IMR-90 (cell line): ENCODE results near the gene DIPK1A. TPM values are rescaled to one million over a fixed set of nuclear protein-coding genes. Genes with fewer than 3 reads are reported as not detected.

Experiments
- ATAC-seq: fragments of 200-7000 bp; cut with Tn5 transposase; 2 replicates; pipeline ENCODE4 v1.9.1; 2020; ENCODE audit warnings: low read depth, mild to moderate bottlenecking, moderate library complexity
- BruUV-seq: library from RNA; stranded (reverse); fragments of 400-500 nt; replicated peaks from 2 replicates; lab custom pipeline; 2021; lab: Mats Ljungman, UMichigan
- CTCF ChIA-PET: fragments of 300-600 bp; formaldehyde crosslinking; extraction: SDS; loops from one replicate; lab custom pipeline; 2021; ENCODE audit warnings: antibody characterized with exemption; lab: Yijun Ruan, JAX
- POLR2A ChIA-PET: fragments of 300-600 bp; sonication (Branson Sonifier 250); formaldehyde crosslinking; loops from one replicate; lab custom pipeline; 2022; ENCODE audit warnings: antibody characterized with exemption; ENCODE audit not compliant: unreplicated experiment; lab: Charles Lee
- DNase-seq: peaks from one replicate; pipeline ENCODE4 v3.0.0; 2013
- H2AFZ ChIP-seq: replicated peaks from 2 replicates; pipeline ENCODE3; 2013; ENCODE audit warnings: low read length, mild to moderate bottlenecking; ENCODE audit not compliant: poor library complexity
- H2AK5ac ChIP-seq: 2 replicates; pipeline ENCODE4 v1.6.1; 2013; ENCODE audit warnings: low read depth, low read length, inconsistent platforms
- H2AK9ac ChIP-seq: replicated peaks from 2 replicates; pipeline ENCODE3; 2013; ENCODE audit warnings: mild to moderate bottlenecking, low read depth, low read length, moderate library complexity; ENCODE audit not compliant: poor library complexity
- H2BK120ac ChIP-seq: 2 replicates; pipeline ENCODE4 v1.6.1; 2013; ENCODE audit warnings: low read depth, low read length, inconsistent platforms
- H2BK15ac ChIP-seq: 3 replicates; pipeline ENCODE4 v1.6.1; 2013; ENCODE audit warnings: low read depth, low read length, inconsistent platforms
- H2BK20ac ChIP-seq: 2 replicates; pipeline ENCODE4 v1.6.1; 2013; ENCODE audit warnings: low read depth, mild to moderate bottlenecking, inconsistent platforms, low read length, moderate library complexity
- H2BK5ac ChIP-seq: 2 replicates; pipeline ENCODE4 v1.6.1; 2013; ENCODE audit warnings: mild to moderate bottlenecking, low read depth, low read length, inconsistent platforms; ENCODE audit not compliant: poor library complexity, severe bottlenecking
- H3K14ac ChIP-seq: replicated peaks from 2 replicates; pipeline ENCODE4 v1.6.1; 2013; ENCODE audit warnings: low read depth, low read length, inconsistent platforms
- H3K18ac ChIP-seq: 2 replicates; pipeline ENCODE4 v1.6.1; 2013; ENCODE audit warnings: low read depth, low read length, control low read depth
- H3K23ac ChIP-seq: 2 replicates; pipeline ENCODE4 v1.6.1; 2013; ENCODE audit warnings: low read depth, low read length, inconsistent platforms
- H3K27ac ChIP-seq: 2 replicates; pipeline ENCODE4 v1.5.1; 2013; ENCODE audit warnings: mild to moderate bottlenecking, control low read depth, low read length; ENCODE audit not compliant: insufficient read depth
- H3K27me3 ChIP-seq: 2 replicates; pipeline ENCODE4 v1.6.1; 2013; ENCODE audit warnings: low read length; ENCODE audit not compliant: control insufficient read depth, insufficient read depth
- H3K36me3 ChIP-seq: 2 replicates; pipeline ENCODE4 v1.6.1; 2013; ENCODE audit warnings: low read length, mixed read lengths; ENCODE audit not compliant: control insufficient read depth, insufficient read depth
- H3K4ac ChIP-seq: 2 replicates; pipeline ENCODE4 v1.6.1; 2013; ENCODE audit warnings: low read depth, low read length, inconsistent platforms
- H3K4me1 ChIP-seq: 2 replicates; pipeline ENCODE4 v1.6.1; 2013; ENCODE audit warnings: low read length, mixed read lengths; ENCODE audit not compliant: control insufficient read depth, insufficient read depth
- H3K4me2 ChIP-seq: 2 replicates; pipeline ENCODE4 v1.6.1; 2013; ENCODE audit warnings: low read depth, mild to moderate bottlenecking, control low read depth, low read length, moderate library complexity
- H3K4me3 ChIP-seq: 2 replicates; pipeline ENCODE4 v1.5.1; 2013; ENCODE audit warnings: low read depth, mild to moderate bottlenecking, control low read depth, low read length, moderate library complexity; ENCODE audit not compliant: insufficient read depth
- H3K56ac ChIP-seq: 2 replicates; pipeline ENCODE4 v1.6.1; 2013; ENCODE audit warnings: low read length, inconsistent platforms; ENCODE audit not compliant: insufficient read depth; ENCODE audit errors: extremely low read depth
- H3K79me1 ChIP-seq, 2 experiments: 2 replicates each; pipeline ENCODE4 v1.6.1; 2013; ENCODE audit warnings: low read length in 2 of 2, inconsistent platforms in 1 of 2, low read depth in 1 of 2
- H3K9ac ChIP-seq: 2 replicates; pipeline ENCODE4 v1.6.1; 2013; ENCODE audit warnings: low read depth, low read length, control low read depth
- H3K9me1 ChIP-seq: 2 replicates; pipeline ENCODE4 v1.6.1; 2013; ENCODE audit warnings: low read length, inconsistent platforms; ENCODE audit not compliant: insufficient read depth
- H3K9me3 ChIP-seq: 2 replicates; pipeline ENCODE4 v1.6.1; 2013; ENCODE audit warnings: low read length; ENCODE audit not compliant: control insufficient read depth, insufficient read depth
- H4K20me1 ChIP-seq: 2 replicates; pipeline ENCODE4 v1.6.1; 2013; ENCODE audit warnings: low read length, inconsistent platforms; ENCODE audit not compliant: insufficient read depth
- H4K5ac ChIP-seq: 2 replicates; pipeline ENCODE4 v1.6.1; 2013; ENCODE audit warnings: mild to moderate bottlenecking, low read depth, low read length, control low read depth
- H4K8ac ChIP-seq, 2 experiments: 2 replicates each; pipeline ENCODE4 v1.6.1; 2013; ENCODE audit warnings: low read depth in 2 of 2, low read length in 2 of 2, control low read depth in 1 of 2, inconsistent platforms in 1 of 2
- H4K91ac ChIP-seq: 2 replicates; pipeline ENCODE4 v1.6.1; 2013; ENCODE audit warnings: low read depth, low read length, inconsistent platforms; ENCODE audit not compliant: insufficient read depth
- CEBPB ChIP-seq: IDR thresholded peaks from 2 replicates; pipeline ENCODE4 v1.6.1; 2012; ENCODE audit warnings: low read depth, low read length, improper control_type of control experiment
- CTCF ChIP-seq: conservative IDR thresholded peaks from 2 replicates; pipeline ENCODE4 v1.5.1; 2012; ENCODE audit warnings: mild to moderate bottlenecking, low read depth, low read length, improper control_type of control experiment
- POLR2A ChIP-seq: IDR thresholded peaks from 2 replicates; pipeline ENCODE4 v1.6.1; 2012; ENCODE audit warnings: mild to moderate bottlenecking, low read depth, low read length
- RFX5 ChIP-seq: IDR thresholded peaks from 2 replicates; pipeline ENCODE4 v1.8.0; 2012; ENCODE audit warnings: low read depth, mild to moderate bottlenecking, low read length, moderate library complexity
- dilution Hi-C: fragments of 300-500 bp; cut with HindIII; formaldehyde crosslinking; loops from one replicate; pipeline ENCODE4 v1.14.3; 2018; ENCODE audit warnings: low sequenced_read_pairs; ENCODE audit not compliant: unreplicated experiment
- in situ Hi-C: fragments of 300-500 bp; cut with MboI; formaldehyde crosslinking; loops from 3 replicates; pipeline ENCODE4 v1.14.3; 2019; ENCODE audit warnings: low sequenced_read_pairs, inconsistent platforms, mixed read lengths
- intact Hi-C: fragments of 100-400 bp; cut with micrococcal nuclease; formaldehyde crosslinking; loops from 2 replicates; pipeline ENCODE4 v1.10.0; 2022
- polyA plus RNA-seq, 3 experiments: library from polyadenylated mRNA; depleted of rRNA; stranded (reverse); fragments of >200 nt; gene quantifications; 2 replicates each; pipeline ENCODE4 v1.2.3, GENCODE V29; 2012; ENCODE audit warnings: low replicate concordance in 1 of 3
- total RNA-seq: library from RNA; depleted of rRNA; stranded (reverse); fragments of >200 nt; gene quantifications from 2 replicates; pipeline ENCODE4 v1.2.3, GENCODE V29; 2012

The DIPK1A gene
- total and polyA plus RNA-seq, 2 of the 4 experiments (the other 2 are of a cell fraction) = 4.7 to 5.7 TPM

GRCh38 chr1:92987462-92987861 is 26.2 kb upstream of the DIPK1A start:
- no peak overlapping the region for H2BK15ac ChIP-seq
- no peak overlapping the region for H2AFZ ChIP-seq
- TF ChIP-seq RFX5 = no peak
- no peak for TF ChIP-seq POLR2A
- 0 out of 2 replicates have a peak, but pooled peaks have one; percentile 10 for TF ChIP-seq CEBPB
- no peak for TF ChIP-seq CTCF
- H4K91ac ChIP-seq = no peak overlapping the region
- H3K9ac ChIP-seq = no peak overlapping the region
- H3K4me3 ChIP-seq = no peak overlapping the region
- H3K4ac ChIP-seq = no peak overlapping the region
- no peak overlapping the region for H4K5ac ChIP-seq
- no TSS peak for BruUV-seq
- H3K23ac ChIP-seq = no peak overlapping the region
- H2AK9ac ChIP-seq = no peak overlapping the region
- H3K9me3 ChIP-seq = peaks cover 2% of the 10 kb centered on the region; the same call in 1 of the 2 replicates
- H4K8ac ChIP-seq = no peak overlapping the region
- H3K14ac ChIP-seq = no peak overlapping the region
- no peak overlapping the region for H2BK120ac ChIP-seq
- H3K4me1 ChIP-seq = no peaks in the 10 kb centered on the region
- DNase-seq (no peak), ATAC-seq (no peak)
- no peaks in the 10 kb centered on the region for H3K79me1 ChIP-seq
- H3K18ac ChIP-seq = no peak overlapping the region
- H2BK5ac ChIP-seq = no peak overlapping the region
- CTCF ChIA-PET = interaction anchor here (1.0 kb wide), 2 partner anchors 14 to 19 kb away, joined by 3 read pairs; no protein-coding TSS in a partner anchor
- dilution Hi-C loops = no loop called here
- in situ Hi-C loops = no loop called here
- intact Hi-C loops = no loop called here
- H3K27ac ChIP-seq = no peak overlapping the region
- H3K9me1 ChIP-seq = no peaks in the 10 kb centered on the region
- H3K27me3 ChIP-seq = no peaks in the 10 kb centered on the region
- H3K56ac ChIP-seq = no peak overlapping the region
- H4K20me1 ChIP-seq = no peaks in the 10 kb centered on the region
- H2AK5ac ChIP-seq = no peak overlapping the region
- POLR2A ChIA-PET = no interaction called here
- H3K36me3 ChIP-seq = no peaks in the 10 kb centered on the region
- no peak overlapping the region for H2BK20ac ChIP-seq
- no peak overlapping the region for H3K4me2 ChIP-seq
